Measurements from ENCODE around the gene FAT2.
A peak's percentile ranks its signal among the peaks of the same experiment; 100 is the strongest.

The FAT2 gene
- total RNA-seq: 0 to 0.07 reads per million in 2 donors

GRCh38 chr5:151591144-151591819 is at the start of gene FAT2:
FAT2 (minus strand) TSS chr5:151591331; CDS start chr5:151568931, 22,400 bp downstream.
- DNase-seq: no peak

- DNase-seq: no peak
These were observed 47.5 kb upstream of the FAT2 start for GRCh38 chr5:151638619-151639018.

GRCh38 chr5:151637676-151638075 is 46.5 kb upstream of the FAT2 start:
- no peak for DNase-seq

GRCh38 chr5:151633892-151634291 is 42.8 kb upstream of the FAT2 start:
- DNase-seq: no peak

GRCh38 chr5:151632941-151633340 is 41.8 kb upstream of the FAT2 start:
- no peak for DNase-seq

- no peak for DNase-seq
These were observed 41.4 kb upstream of the FAT2 start for GRCh38 chr5:151632524-151632923.

GRCh38 chr5:151631941-151632340 is 40.8 kb upstream of the FAT2 start:
- no peak for DNase-seq

- no peak for DNase-seq
These were observed 39.0 kb upstream of the FAT2 start for GRCh38 chr5:151630088-151630487.

- DNase-seq: no peak
These were observed 37.1 kb upstream of the FAT2 start for GRCh38 chr5:151628112-151628823.

- DNase-seq: no peak
These were observed 36.5 kb upstream of the FAT2 start for GRCh38 chr5:151627650-151628049.

GRCh38 chr5:151625285-151625684 is 34.2 kb upstream of the FAT2 start:
- DNase-seq: no peak

- DNase-seq: no peak
These were observed 33.3 kb upstream of the FAT2 start for GRCh38 chr5:151624476-151624875.

- no peak for DNase-seq
These were observed 31.4 kb upstream of the FAT2 start for GRCh38 chr5:151622367-151623088.

GRCh38 chr5:151620461-151620840 is 29.3 kb upstream of the FAT2 start:
- no peak for DNase-seq

GRCh38 chr5:151619812-151620460 is 28.8 kb upstream of the FAT2 start:
- no peak for DNase-seq

- DNase-seq: no peak
These were observed 27.8 kb upstream of the FAT2 start for GRCh38 chr5:151618907-151619306.

GRCh38 chr5:151617841-151618710 is 26.9 kb upstream of the FAT2 start:
- no peak for DNase-seq

- DNase-seq: no peak
These were observed 26.3 kb upstream of the FAT2 start for GRCh38 chr5:151617383-151617840.

GRCh38 chr5:151615431-151615830 is 24.3 kb upstream of the FAT2 start:
- no peak for DNase-seq

GRCh38 chr5:151614565-151614964 is 23.4 kb upstream of the FAT2 start:
- DNase-seq: no peak

GRCh38 chr5:151612689-151613427 is 21.7 kb upstream of the FAT2 start:
- peak in 2 of 5 experiments; percentile 25 to 77 for DNase-seq
